GM15510 (cell line): ENCODE measurements around the gene JAKMIP2.

ENCODE experiments used
- POLR2A ChIP-seq: IDR thresholded peaks from 3 replicates; pipeline ENCODE4 v1.6.1; 2011; ENCODE audit warnings: borderline replicate concordance; ENCODE audit not compliant: insufficient read length; ENCODE audit errors: extremely low read depth

JAKMIP2 gene

DNA sequence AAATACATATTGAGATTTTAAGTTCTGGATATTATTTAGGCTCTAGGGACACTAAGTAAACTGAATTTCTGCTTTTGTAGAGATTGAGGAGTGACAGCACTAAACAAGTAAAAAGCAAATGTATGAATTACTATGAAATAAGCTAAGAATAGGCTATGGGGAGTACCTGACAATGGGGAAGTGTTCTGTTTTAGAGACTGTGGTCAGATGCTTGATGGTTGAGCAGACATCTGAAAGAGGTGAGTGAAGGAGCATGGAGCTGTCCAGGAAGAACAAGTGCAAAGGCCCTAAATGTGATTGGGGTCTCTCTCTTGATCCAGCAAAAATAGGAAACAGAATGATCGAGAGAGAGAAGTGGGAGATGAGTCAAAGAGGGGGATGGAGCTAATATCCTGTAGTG lies 111.7 kb downstream of the JAKMIP2 start:
- TF ChIP-seq POLR2A = no peak

DNA sequence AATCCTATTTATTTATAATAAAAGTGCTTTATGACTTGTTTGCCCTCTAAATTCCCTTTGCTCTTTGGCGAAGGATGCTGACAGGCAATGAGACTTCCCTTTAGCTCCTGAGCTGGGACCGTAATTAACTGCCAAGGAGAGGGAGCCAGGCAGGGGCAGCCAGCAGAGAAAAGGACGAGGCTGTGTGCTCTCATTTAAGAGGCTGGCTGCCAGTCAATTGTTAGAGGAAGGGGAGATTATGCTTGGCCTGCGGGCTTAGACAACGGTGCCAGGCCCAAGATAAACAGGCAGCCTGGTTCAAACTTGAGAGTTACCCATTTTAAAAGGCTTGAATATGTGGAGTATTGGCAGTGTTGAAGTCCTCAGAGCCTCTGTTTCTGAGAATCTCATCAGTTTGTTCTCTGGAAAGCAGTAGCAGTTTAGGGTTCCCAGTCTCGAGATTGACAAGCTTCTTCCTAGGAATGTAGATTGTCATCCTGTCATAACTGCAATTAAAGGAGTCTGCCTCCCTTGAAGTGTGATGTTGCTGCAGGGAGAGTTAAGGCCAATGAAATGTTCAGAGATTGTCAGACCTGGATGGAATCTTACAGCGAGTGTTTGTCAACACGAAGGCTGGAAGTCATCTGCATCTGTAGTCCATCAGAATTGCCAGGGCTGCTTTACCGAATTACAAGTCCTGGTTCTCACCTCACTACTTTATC lies 113.2 kb downstream of the JAKMIP2 start:
- TF ChIP-seq POLR2A = no peak

DNA sequence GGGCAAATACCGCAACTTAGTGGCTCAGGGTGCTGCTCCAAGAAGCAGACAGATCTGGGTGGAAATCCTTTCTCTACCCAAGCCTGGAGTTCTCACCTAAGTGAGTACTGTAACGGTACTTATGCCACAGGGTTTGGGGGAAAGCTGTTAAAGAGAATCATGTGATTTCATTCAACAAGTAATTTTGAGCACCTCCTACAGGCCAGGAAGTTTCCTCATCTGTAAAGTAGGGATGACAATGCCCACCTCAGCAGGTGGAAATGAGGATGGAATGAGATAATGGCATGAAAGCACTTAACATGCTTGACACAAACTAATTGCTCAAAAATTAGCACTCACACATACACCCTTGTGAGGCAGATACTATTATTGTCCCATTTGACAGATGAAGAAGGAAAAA lies 114.1 kb downstream of the JAKMIP2 start:
- TF ChIP-seq POLR2A = no peak

DNA sequence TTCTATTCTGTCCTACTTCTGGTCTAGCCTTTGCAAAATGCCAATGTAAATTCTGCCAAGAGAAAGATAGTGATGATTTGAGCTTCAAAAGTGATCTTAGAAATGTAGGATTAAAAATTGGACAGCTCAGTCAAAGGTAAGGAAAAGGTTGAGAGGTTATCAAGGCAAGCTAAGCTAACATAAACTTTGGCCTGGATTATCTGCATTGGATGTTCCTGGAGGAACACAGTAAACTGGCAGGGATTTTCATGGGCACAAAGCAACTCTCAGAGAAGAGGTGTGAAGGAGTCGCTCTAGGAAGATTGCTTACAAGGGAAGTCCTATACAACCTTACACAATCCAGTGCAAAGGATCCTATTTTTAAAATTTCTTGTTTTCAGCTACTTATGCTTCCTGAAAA lies 115.2 kb downstream of the JAKMIP2 start:
- no peak for TF ChIP-seq POLR2A

DNA sequence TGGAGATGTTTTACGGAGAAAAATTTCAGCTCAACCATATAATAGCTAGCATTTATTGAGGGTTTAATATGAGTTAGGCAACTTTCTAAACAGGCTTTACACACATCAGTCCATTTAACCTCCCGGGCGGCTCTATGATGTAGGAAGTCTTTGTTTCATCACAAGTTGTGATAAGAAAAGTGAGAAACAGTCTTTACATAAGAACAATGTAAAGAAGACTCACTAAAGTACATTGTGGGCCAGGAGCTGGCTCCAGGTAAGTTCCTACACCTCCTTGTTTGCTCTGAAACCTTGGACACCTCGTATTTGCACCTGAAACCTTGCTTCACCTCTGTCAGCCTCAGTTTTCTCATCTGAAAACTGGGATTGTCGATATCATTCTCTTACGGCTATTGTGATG lies 116.1 kb downstream of the JAKMIP2 start:
- no peak for TF ChIP-seq POLR2A

DNA sequence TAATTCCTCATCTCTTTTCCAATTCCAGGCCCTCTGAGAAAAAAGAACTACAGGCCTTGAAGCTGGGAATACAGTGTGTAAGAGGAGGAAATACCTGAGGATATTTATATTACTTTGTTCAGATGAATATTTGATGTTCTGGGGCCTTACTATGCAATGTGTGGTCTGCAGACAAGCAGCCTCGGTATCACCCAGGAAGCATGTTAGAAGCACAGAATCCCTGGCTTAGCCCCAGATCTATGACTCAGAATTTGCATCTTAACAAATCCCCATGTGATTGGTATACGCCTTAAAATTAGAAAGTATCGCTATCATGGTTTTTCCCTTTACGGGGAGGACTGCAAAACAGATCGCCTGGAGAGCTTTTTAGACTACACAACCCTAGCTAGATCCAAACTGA lies 121.0 kb downstream of the JAKMIP2 start:
- no peak for TF ChIP-seq POLR2A

DNA sequence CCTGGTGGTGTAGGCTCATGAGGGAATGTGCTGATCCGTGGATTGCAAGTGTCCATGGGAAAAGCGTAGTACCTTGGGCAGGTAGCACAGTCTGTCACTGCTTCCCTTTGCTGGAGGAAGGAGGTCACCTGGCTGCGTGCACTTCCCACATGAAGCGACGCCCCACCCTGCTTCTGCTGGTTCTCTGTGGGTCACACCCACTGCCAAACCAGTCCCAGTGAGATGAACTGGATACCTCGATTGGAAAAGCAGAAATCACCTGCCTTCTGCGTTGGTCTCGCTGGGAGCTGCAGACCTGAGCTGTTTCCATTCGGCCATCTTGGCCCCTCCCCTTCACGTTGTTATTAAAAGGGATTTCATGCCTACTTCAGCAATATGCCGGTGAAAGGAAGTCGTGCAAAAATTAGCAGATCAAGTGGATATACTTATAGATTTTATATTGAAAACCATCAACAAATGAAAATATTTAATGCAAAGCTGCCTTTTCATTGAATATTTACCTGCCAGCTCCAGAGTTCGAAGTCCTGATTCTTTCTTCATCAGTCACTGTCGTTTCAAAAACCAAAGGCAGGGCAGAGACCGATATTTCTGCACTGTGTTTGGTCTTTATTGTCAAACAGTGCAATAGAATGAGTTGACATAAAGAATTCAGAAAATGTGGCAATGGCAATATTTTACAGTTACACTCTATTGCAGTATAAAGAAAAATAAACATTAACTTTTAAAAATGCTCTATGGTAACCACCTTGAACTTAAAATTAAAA lies 123.2 kb downstream of the JAKMIP2 start:
- no peak for TF ChIP-seq POLR2A

DNA sequence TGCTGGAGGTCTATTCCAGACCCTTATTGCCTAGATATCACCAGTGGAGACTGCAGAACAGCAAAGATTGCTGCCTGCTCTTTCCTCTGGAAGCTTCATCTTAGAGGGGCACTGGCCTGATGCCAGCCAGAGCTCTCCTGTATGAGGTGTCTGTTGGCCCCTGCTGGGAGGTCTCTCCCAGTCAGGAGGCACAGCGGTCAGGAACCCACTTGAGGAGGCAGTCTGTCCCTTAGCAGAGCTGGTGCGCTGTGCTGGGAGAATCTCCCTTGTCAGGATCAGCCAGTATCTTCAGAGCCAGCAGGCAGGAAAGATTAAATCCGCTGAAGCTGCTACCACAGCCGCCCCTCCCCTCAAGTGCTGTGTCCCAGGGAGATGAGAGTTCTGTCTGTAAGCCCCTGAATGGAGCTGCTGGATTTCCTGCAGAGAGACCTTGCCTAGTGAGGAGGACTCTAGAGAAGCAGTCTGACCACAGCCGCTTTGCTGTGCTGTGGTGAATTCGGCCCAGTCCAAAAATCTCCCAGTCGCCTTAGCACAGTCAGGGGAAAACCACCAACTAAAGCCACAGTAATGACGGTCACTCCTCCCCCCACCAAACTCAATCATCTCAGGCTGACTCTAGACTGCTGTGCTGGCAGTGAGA lies 124.1 kb downstream of the JAKMIP2 start:
- no peak for TF ChIP-seq POLR2A

DNA sequence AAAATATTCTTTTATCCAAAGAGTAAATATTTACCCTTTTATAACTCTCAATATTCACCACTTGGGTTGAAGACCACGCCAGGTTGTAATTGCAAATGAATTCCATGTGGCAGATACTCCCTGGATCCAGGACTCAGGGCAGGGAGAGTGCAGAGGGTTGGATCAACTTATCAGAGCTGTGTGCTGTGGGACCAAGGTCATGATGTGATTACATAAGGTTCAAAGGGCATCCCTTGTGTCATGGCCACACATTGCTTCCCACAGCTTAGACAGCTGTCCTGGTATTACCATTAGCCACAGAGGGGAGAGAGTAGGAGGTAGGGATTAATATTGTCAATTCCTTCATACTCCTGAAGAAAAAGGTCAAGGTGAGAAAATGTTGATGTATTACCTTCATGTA lies 133.9 kb downstream of the JAKMIP2 start:
- TF ChIP-seq POLR2A = no peak

DNA sequence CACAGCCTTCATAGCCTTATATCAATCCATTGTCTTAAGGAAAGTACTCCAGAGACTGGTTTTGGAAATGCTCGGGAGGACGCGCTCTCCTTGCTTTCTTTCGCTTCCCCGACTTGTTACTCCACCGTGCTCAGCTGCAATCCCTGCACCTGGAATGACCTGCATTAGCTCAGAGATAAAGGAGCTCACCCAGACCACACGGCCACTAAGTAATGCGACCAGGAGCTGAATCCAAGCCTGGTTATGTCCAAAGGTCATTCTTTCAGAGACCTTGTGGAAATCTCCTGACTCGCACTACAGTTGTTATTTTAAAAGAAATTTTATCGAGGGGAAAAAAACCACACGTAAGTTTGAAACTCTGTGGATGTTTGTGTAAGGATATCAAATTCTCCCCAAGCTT lies 137.3 kb downstream of the JAKMIP2 start:
- no peak for TF ChIP-seq POLR2A

DNA sequence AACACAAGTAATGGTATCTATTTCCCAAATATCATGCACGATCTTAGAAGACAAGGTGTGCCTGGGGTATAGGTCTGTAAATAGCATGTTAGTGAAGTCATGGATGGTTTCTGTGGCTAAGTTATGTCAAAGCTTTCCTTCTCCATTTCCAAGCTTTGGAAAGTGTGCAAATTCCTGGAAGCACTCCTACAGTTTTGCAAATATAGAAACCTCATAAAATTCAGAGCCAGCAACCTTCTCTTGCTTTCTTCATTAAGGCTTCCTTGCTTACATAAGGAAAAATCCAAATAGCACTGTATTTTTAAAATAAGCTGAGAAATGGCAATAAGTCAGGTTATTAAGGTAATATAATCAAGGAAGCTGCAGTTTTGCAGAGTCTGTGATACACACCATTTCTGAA lies 138.1 kb downstream of the JAKMIP2 start:
- TF ChIP-seq POLR2A = no peak

DNA sequence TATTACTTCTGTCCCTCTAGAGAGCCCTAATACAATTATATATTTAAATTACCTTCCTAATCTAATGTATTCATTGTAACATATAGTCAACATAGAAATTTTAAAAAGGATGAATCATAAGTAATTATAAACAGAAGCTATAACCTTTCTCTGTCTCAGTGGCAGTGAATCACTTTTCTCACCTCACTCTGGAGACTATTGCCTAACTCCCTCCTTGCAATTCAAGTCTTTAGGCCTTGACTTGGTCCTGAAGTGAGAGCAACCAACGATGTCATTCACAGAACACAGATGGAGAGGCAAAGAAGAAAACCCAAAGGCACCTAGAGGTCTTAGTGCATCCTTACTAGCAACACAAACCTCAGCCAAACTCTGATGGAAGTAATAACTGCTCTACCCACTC lies 139.4 kb downstream of the JAKMIP2 start:
- no peak for TF ChIP-seq POLR2A

DNA sequence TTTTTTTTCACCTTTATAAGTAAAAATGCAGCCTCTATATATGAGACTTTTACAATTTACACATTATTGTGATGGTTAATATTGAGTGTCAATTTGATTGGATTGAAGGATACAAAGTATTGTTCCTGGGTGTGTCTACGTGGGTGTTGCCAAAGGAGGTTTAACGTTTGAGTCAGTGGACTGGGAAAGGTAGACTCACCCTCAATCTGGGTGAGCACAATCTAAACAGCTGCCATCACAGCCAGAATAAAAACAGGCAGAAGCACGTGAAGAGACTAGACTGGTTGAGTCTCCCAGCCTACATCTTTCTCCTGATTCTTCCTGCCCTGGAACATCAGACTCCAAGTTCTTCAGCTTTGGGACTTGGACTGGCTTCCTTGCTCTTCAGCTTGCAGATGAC lies 139.9 kb downstream of the JAKMIP2 start:
- TF ChIP-seq POLR2A = no peak

DNA sequence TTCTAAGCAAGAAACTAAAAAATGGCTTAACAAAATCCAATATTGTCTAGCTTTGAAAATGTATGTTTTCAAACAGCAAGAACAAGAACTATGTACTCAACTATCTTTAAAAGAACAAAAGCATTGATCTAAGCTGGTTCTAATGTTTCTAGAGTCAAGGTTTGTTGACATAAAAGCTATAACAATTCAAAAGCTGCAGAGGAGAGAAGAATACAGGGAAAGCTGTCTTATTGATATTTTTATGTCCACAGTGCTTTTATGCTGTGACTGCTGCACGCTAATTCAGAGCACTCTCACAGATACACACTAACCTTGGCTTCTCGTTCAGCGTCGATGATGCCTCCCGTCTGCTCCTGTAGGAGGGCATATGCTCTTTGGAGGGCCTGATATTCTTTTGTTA lies 143.2 kb downstream of the JAKMIP2 start:
- no peak for TF ChIP-seq POLR2A

DNA sequence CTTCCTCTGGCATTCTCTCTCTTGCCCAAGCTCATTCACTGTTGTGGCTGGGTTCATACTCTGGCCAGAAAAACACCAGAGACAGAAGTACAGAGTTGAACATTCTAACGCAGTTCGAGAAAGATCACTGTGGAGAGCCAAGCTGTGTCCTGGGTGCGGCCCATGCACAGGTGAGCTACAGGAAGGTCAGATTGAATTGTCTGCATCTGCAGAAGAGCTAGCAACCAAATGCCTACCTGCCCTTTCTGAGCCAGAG lies 145.9 kb downstream of the JAKMIP2 start:
- no peak for TF ChIP-seq POLR2A

DNA sequence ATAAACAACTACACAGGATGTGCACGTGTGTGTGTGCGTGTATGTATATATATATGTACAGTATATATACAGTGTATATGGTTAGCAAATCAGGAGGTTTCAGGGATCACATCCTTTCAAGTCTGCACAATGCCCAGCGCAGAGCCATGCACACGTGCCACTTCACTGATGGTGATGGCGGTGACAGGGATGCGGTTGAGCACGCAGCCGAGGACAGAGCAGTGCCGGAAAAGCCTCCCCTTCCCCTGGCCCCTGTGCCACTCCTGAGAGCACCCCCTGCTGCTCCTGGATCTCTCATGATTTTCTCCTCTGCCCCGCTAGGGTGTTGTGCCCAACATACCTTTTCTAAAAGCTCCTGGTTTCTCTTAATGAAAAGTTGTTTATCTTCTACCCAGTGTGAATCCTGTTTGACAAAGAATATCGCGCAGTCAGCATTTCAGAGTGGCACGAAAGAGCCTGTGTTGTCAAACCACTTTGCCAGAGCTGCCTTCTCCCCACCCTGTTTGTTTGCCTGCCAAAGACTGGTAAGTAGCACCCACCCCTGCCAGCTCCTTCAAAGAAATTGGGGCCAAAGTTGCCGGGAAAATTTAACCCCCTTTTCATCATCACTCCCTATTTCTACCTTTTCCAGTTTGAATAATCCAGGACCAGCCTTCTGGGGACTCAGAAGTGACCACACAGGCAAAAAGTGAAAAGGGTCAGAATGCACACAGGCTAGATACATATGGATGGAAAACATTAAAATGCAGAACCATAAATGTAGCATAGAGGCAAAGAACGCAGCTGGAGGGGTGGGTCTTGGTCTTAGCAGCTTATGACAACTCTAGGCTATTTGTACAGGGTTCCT lies 146.4 kb downstream of the JAKMIP2 start:
- no peak for TF ChIP-seq POLR2A

DNA sequence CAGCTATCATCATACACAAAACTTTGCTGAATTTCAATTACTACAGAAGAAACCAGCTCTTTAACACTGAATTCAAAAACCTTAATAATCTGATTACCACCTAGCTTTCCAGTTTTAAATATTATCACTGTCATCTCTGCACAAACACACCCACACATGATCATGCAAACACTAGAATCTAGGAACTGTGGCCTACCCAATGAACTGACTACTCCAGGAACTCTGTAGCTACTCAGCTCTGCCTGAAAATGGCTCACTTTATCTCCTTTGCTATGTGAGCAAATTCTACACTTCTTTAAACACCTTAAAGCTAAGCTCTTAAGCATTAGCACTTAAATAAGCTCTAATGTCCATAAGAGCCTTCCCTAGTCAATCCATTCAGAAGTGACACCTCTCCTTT lies 149.4 kb downstream of the JAKMIP2 start:
- TF ChIP-seq POLR2A = no peak
